Keratinocyte (primary cell): ENCODE measurements around the gene AUP1. TPM values are rescaled to one million over a fixed set of nuclear protein-coding genes. Genes with fewer than 3 reads are reported as not detected.

ENCODE experiments used
- DNase-seq: peaks from one replicate; pipeline ENCODE4 v3.0.0-alpha.2; 2011; ENCODE audit warnings: low read depth, missing footprints, low spot score
- FAIRE-seq: peaks from 2 replicates; lab custom pipeline; 2011; peaks lifted over from hg19 to GRCh38; lab: Jason Lieb, UNC
- H2AFZ ChIP-seq: 2 replicates; pipeline ENCODE4 v1.6.0; 2012; ENCODE audit warnings: low read length, control low read depth, inconsistent platforms; ENCODE audit not compliant: control insufficient read depth
- H3K27ac ChIP-seq: 2 replicates; pipeline ENCODE4 v1.5.1; 2011; ENCODE audit warnings: low read length; ENCODE audit not compliant: control insufficient read depth, insufficient read depth
- H3K27me3 ChIP-seq: 3 replicates; pipeline ENCODE4 v1.6.0; 2011; ENCODE audit warnings: low read length; ENCODE audit not compliant: control insufficient read depth, insufficient read depth; ENCODE audit errors: extremely low read depth
- H3K36me3 ChIP-seq, 2 experiments: 2 replicates in 1 of 2; 3 replicates in 1 of 2; pipeline ENCODE4 v1.5.1; 2011; ENCODE audit warnings: low read length in 2 of 2, mild to moderate bottlenecking in 1 of 2; ENCODE audit not compliant: control insufficient read depth in 2 of 2, insufficient read depth in 2 of 2; ENCODE audit errors: extremely low read depth in 1 of 2
- H3K4me1 ChIP-seq: 3 replicates; pipeline ENCODE4 v1.5.1; 2011; ENCODE audit warnings: low read length; ENCODE audit not compliant: control insufficient read depth, insufficient read depth; ENCODE audit errors: extremely low read depth
- H3K4me2 ChIP-seq: 3 replicates; pipeline ENCODE4 v1.6.0; 2011; ENCODE audit warnings: low read depth, low read length; ENCODE audit not compliant: control insufficient read depth, insufficient read depth; ENCODE audit errors: extremely low read depth
- H3K4me3 ChIP-seq, 3 experiments: fragments of 200-600 bp in 1 of 3; sonication (generic) in 1 of 3; 2 replicates in 2 of 3; 3 replicates in 1 of 3; pipeline ENCODE4 v1.5.1; 2011 to 2016; ENCODE audit warnings: low read length in 3 of 3, mild to moderate bottlenecking in 3 of 3, control low read depth in 2 of 3, inconsistent platforms in 1 of 3, low read depth in 1 of 3, mixed read lengths in 1 of 3, mixed run types in 1 of 3, moderate library complexity in 1 of 3; ENCODE audit not compliant: control insufficient read depth in 2 of 3, insufficient read depth in 2 of 3; ENCODE audit errors: extremely low read depth in 1 of 3
- H3K79me2 ChIP-seq: 2 replicates; pipeline ENCODE4 v1.6.0; 2012; ENCODE audit warnings: low read length; ENCODE audit not compliant: control insufficient read depth, insufficient read depth
- H3K9ac ChIP-seq: 3 replicates; pipeline ENCODE4 v1.6.0; 2011; ENCODE audit warnings: low read length; ENCODE audit not compliant: control insufficient read depth, insufficient read depth; ENCODE audit errors: extremely low read depth
- H3K9me1 ChIP-seq: 3 replicates; pipeline ENCODE4 v1.6.0; 2011; ENCODE audit warnings: low read length; ENCODE audit not compliant: control insufficient read depth, insufficient read depth; ENCODE audit errors: extremely low read depth
- H3K9me3 ChIP-seq: 2 replicates; pipeline ENCODE4 v1.5.1; 2012; ENCODE audit warnings: low read depth, low read length; ENCODE audit not compliant: control insufficient read depth
- H4K20me1 ChIP-seq: 3 replicates; pipeline ENCODE4 v1.6.0; 2011; ENCODE audit warnings: low read length; ENCODE audit not compliant: control insufficient read depth, insufficient read depth; ENCODE audit errors: extremely low read depth
- EZH2 ChIP-seq: IDR thresholded peaks from one replicate; pipeline ENCODE4 v1.6.1; 2012; ENCODE audit warnings: inconsistent platforms, mild to moderate bottlenecking, low read length, moderate library complexity
- dilution Hi-C: fragments of 300-500 bp; cut with MboI; formaldehyde crosslinking; loops from one replicate; pipeline ENCODE4 v1.7.0; 2020; ENCODE audit warnings: low sequenced_read_pairs; ENCODE audit not compliant: extremely low pct_ligation_motif_present
- polyA plus RNA-seq, 5 experiments: library from polyadenylated mRNA; depleted of rRNA in 3 of 5; stranded (reverse) in 3 of 5; stranded (forward) in 1 of 5; unstranded in 1 of 5; fragments of >200 nt; gene quantifications; 1 replicate in 1 of 5; 2 replicates in 3 of 5; 3 replicates in 1 of 5; pipeline versions ENCODE4 v1.2.1 to v1.2.3, GENCODE V29; 2011 to 2012; ENCODE audit warnings: missing spikeins in 2 of 5, low read depth in 1 of 5, low replicate concordance in 1 of 5
- TF ChIP-seq, protein P1 (sequence below), 3 experiments: IDR thresholded peaks in 1 of 3; conservative IDR thresholded peaks in 1 of 3; optimal IDR thresholded peaks in 1 of 3; 2 replicates in 2 of 3; 3 replicates in 1 of 3; pipeline versions ENCODE3 to v1.5.1; 2011; ENCODE audit warnings: low read length in 3 of 3, mild to moderate bottlenecking in 3 of 3, moderate library complexity in 2 of 3, control low read depth in 1 of 3, inconsistent platforms in 1 of 3; ENCODE audit not compliant: insufficient read depth in 2 of 3; ENCODE audit errors: extremely low read depth in 1 of 3

The AUP1 gene
- polyA plus RNA-seq, 1 donor (not counting 4 experiments of a cell fraction or from before 2014, with no cell fraction given): 94.9 TPM

- TF ChIP-seq, protein P1, sequence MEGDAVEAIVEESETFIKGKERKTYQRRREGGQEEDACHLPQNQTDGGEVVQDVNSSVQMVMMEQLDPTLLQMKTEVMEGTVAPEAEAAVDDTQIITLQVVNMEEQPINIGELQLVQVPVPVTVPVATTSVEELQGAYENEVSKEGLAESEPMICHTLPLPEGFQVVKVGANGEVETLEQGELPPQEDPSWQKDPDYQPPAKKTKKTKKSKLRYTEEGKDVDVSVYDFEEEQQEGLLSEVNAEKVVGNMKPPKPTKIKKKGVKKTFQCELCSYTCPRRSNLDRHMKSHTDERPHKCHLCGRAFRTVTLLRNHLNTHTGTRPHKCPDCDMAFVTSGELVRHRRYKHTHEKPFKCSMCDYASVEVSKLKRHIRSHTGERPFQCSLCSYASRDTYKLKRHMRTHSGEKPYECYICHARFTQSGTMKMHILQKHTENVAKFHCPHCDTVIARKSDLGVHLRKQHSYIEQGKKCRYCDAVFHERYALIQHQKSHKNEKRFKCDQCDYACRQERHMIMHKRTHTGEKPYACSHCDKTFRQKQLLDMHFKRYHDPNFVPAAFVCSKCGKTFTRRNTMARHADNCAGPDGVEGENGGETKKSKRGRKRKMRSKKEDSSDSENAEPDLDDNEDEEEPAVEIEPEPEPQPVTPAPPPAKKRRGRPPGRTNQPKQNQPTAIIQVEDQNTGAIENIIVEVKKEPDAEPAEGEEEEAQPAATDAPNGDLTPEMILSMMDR (optimal IDR thresholded peaks at IDR 0.05 in 1 of 3, IDR thresholded peaks at IDR 0.05 in 1 of 3, conservative IDR thresholded peaks at IDR 0.05 in 1 of 3; ENCODE audit: extremely low read depth in 1 of 3, insufficient read depth in 2 of 3, low read length in 3 of 3): no peak
- no peak for TF ChIP-seq EZH2
- Histone ChIP-seq H3K9ac (peak overlapping the region; percentile 56), H3K4me1 (peaks cover 12% of the 10 kb centered on the region), H3K4me3 (peak overlapping the region; percentile 39 to 70 (median 69)), H3K9me1 (no peaks in the 10 kb centered on the region), H4K20me1 (no peaks in the 10 kb centered on the region), H3K27me3 (no peaks in the 10 kb centered on the region), H2AFZ (peak overlapping the region; percentile 77), H3K79me2 (no peaks in the 10 kb centered on the region), H3K4me2 (peak overlapping the region; percentile 87), H3K27ac (no peak overlapping the region), H3K36me3 (no peaks in the 10 kb centered on the region), H3K9me3 (no peaks in the 10 kb centered on the region)
- no peak for FAIRE-seq
- dilution Hi-C loops: no loop called here
- DNase-seq: no peak
These were observed 18.9 kb upstream of the AUP1 start for GRCh38 chr2:74548285-74548899.

- FAIRE-seq (no peak), DNase-seq (no peak)
- Histone ChIP-seq H4K20me1 (no peaks in the 10 kb centered on the region), H3K36me3 (no peaks in the 10 kb centered on the region), H3K27ac (no peak overlapping the region), H3K27me3 (no peaks in the 10 kb centered on the region), H3K9me3 (no peaks in the 10 kb centered on the region), H3K4me3 (no peak overlapping the region), H3K4me1 (peaks cover 12% of the 10 kb centered on the region), H3K9me1 (no peaks in the 10 kb centered on the region), H3K79me2 (no peaks in the 10 kb centered on the region), H3K9ac (no peak overlapping the region), H2AFZ (no peak overlapping the region), H3K4me2 (no peak overlapping the region)
- dilution Hi-C loops: no loop called here
- TF ChIP-seq EZH2: no peak
These were observed 16.5 kb upstream of the AUP1 start for GRCh38 chr2:74546004-74546403.

- FAIRE-seq: no peak
- H3K4me3 ChIP-seq: no peak overlapping the region
- H3K4me1 ChIP-seq: peaks cover 10% of the 10 kb centered on the region
- no peak overlapping the region for H3K27ac ChIP-seq
- H3K4me2 ChIP-seq: no peak overlapping the region
- no peaks in the 10 kb centered on the region for H3K9me1 ChIP-seq
- H3K79me2 ChIP-seq: no peaks in the 10 kb centered on the region
- H3K9me3 ChIP-seq: no peaks in the 10 kb centered on the region
- TF ChIP-seq EZH2: no peak
- TF ChIP-seq, protein P1 (optimal IDR thresholded peaks at IDR 0.05 in 1 of 3, IDR thresholded peaks at IDR 0.05 in 1 of 3, conservative IDR thresholded peaks at IDR 0.05 in 1 of 3; ENCODE audit: extremely low read depth in 1 of 3, insufficient read depth in 2 of 3, low read length in 3 of 3): peak; percentile 36 to 47 (median 40)
- no peaks in the 10 kb centered on the region for H3K27me3 ChIP-seq
- H4K20me1 ChIP-seq: no peaks in the 10 kb centered on the region
- dilution Hi-C loops: no loop called here
- H3K36me3 ChIP-seq: no peaks in the 10 kb centered on the region
- no peak for DNase-seq
- no peak overlapping the region for H2AFZ ChIP-seq
- H3K9ac ChIP-seq: no peak overlapping the region
These were observed 15.1 kb upstream of the AUP1 start for GRCh38 chr2:74544634-74545033.
